ENCODE results near the gene CRCP.
"Not testable (repeated sequence)": the region's sequence is repeated elsewhere in the genome, so short reads cannot be mapped to it uniquely, and the experiment has no call there.

Gene CRCP

DNA sequence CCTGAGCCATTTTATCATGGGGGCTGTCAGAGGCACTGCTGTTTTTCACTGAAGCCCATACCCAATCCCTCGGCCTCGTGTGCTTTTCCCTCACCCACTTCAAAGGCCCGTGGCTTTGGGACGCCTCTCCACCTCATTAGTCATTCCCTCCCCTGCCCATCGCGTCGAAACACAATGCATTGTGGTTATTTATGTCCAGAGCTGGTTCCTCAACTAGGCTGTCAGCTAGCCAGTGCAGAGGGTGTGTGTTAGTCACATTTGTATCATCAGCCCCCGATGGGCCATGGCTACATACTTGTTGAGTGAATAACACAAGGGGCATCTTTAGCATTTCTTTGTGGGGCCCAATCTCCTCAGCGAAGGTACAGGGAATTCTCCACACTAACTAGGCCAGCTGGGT is 3.8 kb upstream of the CRCP start:
- no peak for DNase-seq

DNA sequence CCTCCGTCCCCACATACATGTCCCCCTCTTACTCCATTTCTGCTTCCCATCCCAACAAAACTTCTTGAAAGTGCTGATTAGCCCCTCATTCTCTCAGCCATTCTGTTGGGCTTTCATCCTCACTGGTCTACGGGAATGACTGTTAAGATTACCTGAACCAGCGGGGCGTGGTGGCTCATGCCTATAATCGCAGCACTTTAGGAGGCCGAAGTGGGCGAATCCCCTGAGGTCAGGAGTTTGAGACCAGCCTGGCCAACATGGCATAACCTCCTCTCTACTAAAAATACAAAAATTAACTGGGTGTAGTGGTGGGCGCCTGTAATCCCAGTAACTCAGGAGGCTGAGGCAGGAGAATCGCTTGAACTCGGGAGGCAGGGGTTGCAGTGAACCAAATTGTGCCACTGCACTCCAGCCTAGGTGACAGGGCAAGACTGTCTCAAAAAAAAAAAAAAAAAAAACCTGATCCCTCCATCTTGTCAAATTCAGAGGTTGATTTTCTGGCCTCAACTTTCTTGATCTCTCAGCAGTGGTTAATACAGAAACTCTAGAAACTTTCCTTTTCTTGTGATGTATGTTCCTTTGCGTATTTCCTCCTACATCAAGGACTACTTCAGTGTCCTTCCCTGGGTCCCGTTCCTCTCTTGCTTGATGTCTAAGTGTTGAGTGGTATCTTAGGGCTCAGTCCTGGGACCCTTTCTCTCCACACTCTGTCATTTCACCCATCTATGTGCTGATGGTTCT is 2.2 kb downstream of the CRCP start:
- not testable (repeated sequence) for DNase-seq

DNA sequence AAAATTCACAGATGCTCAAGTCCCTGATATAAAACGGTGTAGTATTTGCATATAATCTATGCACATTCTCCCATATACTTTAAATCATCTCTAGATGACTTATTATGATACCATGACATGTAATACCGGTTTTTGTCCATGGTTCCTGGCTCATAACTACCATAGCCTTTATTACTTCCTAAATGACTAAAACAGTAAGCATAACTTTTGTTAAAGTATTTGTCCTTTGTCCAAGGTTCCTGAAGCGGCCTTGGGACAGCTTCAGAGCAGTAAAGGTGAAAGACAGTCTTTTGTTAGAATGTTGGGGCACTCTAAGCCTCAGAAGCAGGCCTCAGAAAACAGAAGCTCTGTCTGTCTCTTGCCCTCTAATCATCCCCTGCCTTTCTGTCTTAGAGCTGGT is 4.0 kb downstream of the CRCP start:
- no peak for DNase-seq

DNA sequence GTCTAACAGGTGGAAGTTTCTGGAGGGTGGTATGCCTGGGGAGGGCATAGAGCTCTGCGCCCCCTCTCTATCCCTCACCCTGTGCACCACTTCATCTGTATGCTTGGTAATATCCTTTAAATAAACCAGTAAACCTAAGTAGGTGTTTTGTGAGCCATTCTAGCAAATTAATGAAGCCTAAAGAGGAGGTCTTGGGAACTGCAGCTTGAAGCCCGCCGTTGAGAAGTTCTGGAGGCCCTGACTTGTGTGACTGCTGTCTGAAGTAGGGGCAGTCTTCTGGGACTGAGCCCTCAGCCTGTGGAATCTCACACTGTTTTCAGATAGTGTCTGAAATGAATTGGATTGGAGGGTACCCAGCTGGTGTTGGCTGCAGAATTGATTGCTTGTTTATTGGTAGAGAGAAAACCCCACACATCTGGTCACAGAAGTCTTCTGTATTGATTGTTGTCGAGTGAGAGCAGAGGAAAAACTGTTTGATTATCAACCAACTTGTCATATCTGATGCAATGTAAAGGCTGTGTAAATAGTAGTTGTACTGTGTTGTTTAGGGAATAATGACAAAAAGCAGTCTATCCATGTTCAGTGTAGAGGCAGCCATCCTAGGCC is 4.7 kb downstream of the CRCP start:
- no peak for DNase-seq

DNA sequence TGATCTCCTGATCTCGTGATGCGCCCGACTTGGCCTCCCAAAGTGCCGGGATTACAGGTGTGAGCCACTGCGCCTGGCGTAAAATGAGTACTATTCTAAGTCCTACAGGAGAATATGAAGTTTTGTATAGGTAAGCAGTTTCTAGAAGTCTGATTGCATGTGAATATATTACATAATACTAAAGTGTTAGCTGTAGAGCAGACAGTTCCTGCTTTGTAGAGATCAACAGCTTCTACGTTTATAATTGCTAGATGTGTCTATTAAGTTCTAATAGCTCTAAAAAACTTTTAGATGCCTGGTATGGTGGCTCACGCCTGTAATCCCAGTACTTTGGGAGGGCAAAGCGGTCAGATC is 8.5 kb downstream of the CRCP start:
- DNase-seq, result no peak

DNA sequence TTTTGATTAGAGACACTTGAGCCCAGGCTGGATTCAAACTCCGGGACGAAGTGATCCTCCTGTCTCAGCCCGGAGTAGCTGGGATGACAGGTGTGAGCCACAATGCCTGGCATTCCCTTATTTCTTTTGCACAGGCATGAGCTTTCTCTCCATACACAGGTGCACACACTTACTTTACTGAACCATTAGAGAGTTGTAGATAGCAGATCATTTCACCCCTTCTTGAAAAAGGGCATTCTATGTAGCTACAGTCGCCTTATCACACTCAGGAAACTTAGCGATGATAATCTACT is 9.9 kb downstream of the CRCP start:
- DNase-seq, result not testable (repeated sequence)

DNA sequence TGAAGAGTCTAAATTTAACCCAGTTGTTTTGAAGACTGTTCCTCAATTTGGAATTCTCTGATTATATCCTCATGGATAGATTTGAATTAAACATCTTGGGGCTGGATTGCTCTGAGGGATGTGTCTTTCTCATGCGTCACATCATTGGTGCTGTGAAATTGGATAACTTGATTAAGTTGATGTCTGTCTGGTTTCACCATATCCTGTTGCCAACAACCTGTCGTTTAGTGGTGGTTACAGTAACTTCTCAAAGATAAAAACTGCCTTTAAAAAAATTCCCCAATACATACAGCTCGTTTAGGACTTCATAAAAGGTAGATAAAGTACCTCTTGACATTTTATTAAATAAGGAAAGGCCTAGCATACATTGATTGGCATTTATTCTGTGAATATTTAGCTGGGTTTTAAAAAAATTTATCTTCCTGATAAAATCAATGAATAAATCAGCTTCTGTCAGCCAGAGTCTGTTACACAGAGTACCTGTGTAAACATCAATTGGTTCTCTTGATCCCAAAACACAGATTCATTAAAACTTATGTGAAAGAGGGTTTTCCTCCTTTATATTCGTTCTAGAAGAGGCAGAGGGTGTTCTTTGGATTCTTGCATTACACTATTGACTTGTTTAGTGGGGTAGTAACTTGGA is 10.5 kb downstream of the CRCP start:
- DNase-seq, result no peak

DNA sequence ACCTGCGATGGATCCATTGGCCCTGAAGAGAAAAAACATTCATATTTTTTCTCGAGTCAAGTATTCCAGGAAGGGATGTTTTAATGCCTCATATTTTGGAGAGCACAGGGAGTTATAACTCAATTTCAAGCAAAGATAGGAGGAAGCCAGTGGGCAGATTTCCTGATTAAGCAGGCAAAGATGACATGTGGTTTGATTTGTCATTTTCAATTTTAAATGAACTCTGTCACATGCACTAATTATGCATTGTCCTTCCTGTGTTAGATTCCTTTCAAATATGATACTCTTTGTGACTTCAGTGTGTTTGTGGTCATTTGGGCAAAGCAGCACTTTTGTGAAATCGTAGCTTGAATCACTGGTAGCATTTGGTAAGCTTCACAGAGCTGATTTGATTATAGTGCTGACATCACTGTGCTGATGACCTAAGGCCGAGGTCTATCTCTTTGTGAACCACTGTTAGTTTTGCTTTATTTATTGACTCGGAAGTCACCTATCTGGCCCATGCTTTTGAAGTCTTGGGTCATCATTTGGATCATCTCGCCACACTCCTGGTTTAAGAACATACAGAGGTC is 11.2 kb downstream of the CRCP start:
- not testable (repeated sequence) for DNase-seq

DNA sequence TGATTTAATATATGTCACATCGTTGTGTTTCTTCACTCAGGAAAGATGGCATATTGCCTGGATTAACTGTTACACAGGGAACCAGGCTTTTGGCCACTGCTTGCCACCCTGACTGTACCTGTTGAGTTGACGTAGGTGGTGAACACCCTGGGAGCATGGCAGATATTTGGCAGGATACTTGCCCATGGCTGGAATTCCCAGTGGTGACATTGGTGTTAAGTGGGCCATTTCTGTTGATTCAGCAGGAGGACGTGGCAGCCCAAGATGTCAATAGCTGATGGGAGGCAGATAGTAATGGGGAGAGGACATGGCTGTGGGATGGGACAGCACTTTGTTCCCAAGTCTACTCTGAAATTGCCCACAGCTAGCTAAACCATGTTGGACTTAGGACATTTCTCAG is 12.5 kb downstream of the CRCP start:
- DNase-seq, result not testable (repeated sequence)

DNA sequence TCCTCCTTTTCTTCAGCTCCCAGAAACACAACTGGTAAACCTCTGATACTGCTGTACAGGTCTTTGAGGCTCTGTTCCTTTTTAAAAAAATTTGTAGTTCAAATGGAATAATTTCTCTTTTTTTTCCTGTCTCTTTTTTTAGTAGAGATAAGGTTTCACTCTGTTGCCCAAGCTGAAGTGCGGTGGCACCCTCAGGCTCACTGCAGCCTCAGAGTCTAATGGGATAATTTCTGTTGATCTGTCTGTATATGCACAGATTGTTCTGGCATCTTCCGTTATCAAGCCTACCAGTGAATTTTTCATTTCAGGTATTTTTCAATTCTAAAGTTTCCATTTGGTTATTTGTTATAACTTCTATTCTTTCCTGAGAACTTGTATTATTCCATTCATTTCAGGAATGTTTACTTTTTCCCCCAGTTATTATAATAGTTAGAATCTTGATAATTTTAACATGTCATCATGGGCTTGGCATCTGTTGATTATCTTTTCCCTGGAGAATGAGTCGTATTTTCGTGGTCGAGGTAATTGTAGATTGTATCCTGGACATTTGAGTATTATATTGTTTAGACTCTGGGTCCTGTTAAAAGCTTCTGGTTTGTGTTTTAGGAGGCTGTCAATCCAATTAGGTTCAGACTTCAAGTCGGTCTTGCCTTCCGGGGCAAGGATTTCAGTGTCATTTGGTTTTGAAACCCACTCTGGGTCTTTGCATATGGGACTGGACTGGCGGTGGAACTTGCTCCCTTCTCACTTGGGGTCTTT is 24.5 kb downstream of the CRCP start:
- no peak for DNase-seq

DNA sequence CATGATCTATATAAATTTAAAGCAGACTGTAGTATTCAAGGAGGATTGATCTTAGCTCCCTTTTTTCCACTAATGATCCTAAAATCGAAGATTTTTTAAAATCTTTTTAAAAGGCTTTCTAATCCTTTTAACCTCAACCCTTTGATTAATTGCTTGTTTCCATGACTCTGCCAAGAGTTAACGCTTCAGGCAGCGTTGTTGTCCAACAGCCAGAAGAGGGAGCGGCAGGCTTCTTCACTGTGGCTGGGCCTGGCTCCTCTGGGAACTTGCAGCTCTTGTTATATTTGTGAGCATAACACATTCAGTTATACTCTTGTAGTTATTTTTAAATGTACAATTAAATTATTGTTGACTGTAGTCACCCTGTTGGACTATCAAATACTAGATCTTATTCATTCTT is 26.3 kb downstream of the CRCP start:
- peak; percentile 12 for DNase-seq

DNA sequence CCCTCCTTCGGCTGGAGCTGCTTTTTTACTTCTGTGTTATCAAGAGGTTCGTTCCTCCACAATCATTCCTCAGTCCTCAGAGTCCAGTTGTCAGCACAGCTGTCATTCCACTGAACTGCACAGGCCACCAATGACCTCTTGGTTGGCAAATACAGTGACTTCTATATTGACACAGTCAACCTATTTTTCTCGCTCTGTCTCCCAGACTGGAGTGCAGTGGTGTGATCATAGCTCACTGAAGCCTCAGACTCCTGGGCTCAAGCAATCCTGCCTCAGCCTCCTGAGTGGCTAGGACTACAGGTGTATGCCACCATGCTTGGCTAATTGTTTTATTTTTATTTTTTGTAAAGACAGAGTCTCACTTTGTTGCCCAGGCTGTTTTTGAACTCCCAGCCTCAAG is 27.7 kb downstream of the CRCP start:
- no peak for DNase-seq

DNA sequence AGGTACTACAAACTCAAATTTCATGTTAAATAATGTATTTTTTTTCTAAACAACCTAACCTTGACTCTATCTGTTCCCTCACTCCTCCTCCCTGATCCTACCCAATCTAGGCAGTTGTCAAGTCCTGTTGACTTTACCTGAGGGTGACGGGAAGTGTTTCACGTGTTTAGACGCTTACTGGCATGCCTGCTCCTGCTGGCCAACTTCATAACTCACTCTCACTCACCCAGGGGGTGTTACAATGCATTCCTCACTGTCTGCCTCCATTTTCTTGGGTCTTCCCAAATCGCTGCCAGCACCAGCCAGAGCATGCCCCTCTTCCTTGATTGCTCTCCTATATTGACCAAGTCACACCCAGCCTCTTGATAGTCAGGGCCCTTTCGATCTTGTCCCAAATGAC is 28.3 kb downstream of the CRCP start:
- no peak for DNase-seq

DNA sequence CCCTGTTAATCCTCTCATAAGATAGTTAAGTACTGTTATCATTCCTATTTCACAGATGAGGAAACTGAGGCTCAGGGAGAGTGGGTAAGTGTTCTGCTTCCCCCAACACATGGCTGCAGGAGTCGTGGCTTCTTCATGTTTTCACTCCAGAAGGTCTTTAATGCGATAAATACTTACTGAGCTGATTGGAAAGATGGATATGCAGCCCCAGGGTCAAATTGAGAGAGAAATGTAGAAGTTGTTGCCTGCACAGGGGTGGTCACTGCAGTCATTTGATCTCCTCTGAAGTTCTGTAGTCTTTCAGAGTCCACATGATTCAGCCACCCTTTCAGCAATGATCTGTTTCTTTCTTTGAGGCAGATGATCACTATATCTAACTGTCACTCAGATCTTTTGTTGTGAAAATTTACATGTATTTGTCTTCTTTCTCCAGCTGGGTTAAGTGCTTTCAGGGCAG is 29.3 kb downstream of the CRCP start:
- no peak for DNase-seq

DNA sequence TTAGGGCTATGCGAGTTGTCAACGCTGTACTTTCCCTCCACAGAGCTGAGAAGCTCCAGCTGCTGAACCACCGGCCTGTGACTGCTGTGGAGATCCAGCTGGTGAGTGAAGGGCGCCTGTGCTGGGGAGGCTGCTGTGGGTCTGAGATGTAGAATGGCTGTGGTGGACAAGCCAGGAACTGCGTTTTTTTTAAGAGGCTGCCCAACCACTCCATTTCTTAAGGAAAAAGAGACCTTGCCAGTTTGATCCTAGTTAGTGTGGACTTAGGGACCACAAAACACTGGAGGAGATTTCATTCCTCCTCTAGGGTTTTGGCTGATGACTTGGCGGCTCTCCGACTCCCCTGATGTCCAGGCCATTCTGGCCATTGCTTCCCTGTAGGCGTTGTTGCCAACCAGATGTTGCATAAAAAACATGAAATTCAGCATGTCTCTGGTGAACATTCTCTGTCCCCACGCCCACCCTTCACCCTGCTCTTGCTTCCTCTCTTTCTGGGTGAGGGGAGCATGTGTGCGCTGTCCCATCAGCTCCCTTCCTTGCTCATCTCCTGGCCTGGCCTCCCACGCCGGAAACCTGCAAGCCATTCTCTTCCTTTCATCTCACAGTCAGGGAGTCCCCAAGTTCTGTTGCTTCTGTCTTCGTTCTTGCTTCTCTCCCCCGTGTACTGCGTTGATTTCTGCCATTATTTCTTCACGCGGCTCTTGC is 30.9 kb downstream of the CRCP start:
- no peak for DNase-seq

DNA sequence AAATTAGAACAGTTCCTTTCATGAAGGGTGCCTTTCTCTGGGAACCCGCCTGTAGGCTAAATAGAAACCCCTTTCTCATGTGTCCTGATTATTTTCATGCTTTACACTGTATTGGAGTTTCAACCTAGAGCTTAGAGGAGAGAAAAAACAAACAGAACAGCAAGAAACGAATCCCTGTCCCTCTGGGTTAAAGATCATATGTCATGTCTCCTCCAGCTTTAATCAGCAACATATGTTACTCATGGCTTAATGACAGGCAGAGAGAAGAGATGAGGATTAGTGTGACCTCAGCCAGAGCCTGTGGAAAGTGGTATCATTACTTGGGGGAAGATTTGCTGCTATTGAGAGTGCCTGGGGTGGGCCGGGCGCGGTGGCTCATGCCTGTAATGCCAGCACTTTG is 32.1 kb downstream of the CRCP start:
- no peak for DNase-seq

DNA sequence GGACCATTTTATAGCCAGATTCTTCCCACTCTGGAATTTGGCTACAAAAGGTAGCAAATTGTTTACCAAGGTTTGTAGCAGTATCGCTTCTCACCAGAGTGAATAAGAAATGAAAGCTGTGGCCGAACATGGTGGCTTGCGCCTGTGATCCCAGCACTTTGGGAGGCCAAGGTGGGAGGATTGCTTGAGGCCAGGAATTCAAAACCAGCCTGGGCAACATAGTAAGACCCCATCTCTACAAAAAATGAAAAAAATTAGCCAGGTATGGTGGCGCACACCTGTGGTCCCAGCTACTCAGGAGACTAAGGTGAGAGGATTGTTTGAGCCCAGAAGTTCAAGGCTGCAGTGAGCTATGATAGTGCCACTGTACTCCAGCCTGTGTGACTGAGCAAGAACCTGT is 33.0 kb downstream of the CRCP start:
- DNase-seq, result not testable (repeated sequence)

DNA sequence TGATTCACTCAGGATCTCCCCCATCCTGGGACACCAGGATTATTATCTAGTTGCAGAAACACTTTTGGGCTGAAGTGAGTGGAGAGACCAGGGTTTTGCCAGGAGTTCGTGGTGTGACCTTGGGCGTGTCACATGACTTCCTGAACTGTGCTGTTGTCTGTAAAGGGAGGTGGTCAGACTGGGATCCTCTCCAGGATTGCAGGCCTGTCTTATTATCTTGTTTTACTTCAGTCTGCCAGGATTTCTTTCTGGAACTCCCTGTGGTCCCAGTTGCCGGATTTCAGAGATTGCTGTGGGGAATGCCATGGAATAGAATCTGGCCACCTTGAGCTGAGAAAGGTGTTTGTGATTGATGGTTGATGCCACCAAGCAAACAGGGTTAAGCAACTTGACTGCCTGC is 35.8 kb downstream of the CRCP start:
- no peak for DNase-seq

DNA sequence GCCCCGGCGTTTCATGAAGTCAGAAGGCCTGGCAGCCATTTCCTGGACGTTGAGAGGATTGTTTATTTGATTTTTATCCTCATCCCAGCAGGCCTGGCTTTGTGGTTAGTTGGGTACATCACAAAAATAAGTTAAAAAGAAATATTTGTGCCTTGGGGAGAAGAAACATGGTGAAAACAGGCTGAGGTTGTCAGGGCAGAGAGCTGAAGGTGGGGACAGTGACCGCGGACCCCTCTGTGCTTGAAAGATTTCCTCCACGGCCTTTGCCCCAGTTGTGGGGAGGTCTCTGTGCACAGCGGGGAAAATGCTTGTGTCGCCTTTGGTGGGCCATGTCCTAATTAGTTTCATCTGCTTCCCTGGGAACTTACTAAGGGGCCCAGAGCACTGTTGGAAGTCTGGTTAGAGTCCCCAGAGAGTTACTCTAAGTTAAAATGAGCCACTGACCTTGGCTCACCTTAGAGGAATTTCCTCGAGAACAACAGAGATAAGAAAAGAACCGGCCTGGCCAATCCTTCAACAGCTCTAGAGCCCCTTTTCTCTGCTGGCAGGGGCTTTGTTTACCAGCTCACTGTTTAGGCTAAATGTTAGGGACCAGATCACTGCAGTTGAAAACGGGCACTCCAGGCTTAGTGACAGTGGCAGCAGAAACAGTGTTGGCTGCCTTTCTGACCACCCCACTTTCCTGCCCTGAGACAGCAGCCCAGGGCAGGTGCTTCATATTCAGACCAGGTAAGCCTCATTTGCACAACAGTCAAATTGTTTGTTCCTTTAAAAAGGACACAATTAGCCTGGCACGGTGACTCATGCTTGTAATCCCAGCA is 37.9 kb downstream of the CRCP start:
- no peak for DNase-seq

DNA sequence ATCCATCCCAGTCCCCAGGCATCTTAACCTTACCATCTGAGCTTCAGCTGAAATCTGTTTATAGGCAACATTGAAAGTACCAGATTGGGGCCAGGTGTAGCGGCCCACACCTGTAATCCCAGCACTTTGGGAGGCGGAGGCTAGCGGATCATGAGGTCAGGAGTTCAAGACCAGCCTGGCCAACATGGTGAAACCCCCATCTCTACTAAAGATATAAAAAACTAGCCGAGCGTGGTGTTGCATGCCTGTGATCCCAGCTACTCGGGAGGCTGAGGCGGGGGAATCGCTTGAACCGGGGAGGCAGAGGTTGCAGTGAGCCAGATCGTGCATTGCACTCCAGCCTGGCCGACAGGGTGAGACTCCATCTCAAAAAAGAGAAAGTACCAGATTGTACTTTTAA is 39.0 kb downstream of the CRCP start:
- no peak for DNase-seq

DNA sequence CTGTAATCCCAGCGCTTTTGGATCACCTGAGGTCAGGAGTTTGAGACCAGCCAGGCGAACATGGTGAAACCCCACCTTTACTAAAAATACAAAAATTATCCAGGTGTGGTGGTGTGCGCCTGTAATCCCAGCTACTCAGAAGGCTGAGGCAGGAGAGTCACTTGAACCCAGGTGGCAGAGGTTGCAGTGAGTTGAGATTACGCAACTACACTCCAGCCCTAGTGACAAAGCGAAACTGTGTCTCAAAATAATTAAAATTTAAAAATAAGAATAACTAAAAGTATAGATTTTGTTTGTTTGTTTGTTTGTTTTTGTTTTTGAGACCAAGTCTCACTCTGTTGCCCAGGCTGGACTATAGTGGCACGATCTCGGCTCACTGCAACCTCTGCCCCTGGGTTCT is 41.4 kb downstream of the CRCP start:
- not testable (repeated sequence) for DNase-seq

DNA sequence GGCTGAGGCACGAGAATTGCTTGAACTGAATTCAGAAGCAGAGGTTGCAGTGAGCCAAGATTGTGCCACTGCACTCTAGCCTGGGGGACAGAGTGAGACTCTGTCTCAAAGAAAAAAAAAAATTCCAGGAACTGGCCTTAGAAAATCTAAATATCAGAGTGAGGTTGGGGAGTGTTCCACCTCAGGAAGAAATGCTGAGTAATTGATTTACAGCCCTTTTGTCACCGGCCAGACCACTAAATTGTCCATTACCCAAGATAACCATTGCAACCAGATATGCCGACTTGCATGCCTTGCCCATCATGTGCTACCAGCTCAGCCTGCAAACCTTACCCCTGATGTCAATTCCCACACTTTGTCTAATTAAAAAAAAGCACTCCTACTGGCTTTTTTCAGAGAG is 42.4 kb downstream of the CRCP start:
- DNase-seq, result peak; percentile 33

Data from hematopoietic multipotent progenitor cell treated with erythropoietin and hydrocortisone succinate and interleukin-3 and kit ligand, for 8 days (in vitro differentiated cells).